ENCODE data around the gene SMAD6. TPM values are rescaled to one million over a fixed set of nuclear protein-coding genes. Genes with fewer than 3 reads are reported as not detected.

Gene SMAD6
- polyA plus RNA-seq, 1 donor, result 3.7 TPM

GRCh38 chr15:66789029-66790025 lies 87.3 kb downstream of the SMAD6 start:
- DNase-seq (ENCODE audit: low read depth), result no peak

- DNase-seq (ENCODE audit: low read depth), result no peak
Measured at GRCh38 chr15:66795851-66796250, 93.8 kb downstream of the SMAD6 start.

DNA sequence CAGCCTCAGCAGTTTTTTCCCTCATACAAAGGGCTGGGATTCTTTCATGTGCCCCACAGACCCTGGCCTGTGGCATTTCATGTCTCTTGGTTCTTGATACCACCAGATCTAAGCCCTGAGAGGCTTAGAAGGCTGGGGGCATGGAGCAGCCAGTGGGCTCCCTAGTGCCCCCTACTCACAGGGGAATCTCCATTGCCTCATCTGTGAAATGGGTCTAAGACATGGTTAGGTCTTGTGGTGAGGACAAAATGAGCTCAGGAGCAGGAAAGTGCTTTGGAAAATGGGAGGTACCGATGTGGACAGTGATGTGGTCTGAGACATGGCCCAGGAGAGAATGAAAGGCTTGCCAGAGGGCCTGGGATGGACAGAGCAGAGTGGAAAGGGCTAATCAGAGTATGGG lies 94.3 kb downstream of the SMAD6 start:
- no peak for DNase-seq (ENCODE audit: low read depth)

DNA sequence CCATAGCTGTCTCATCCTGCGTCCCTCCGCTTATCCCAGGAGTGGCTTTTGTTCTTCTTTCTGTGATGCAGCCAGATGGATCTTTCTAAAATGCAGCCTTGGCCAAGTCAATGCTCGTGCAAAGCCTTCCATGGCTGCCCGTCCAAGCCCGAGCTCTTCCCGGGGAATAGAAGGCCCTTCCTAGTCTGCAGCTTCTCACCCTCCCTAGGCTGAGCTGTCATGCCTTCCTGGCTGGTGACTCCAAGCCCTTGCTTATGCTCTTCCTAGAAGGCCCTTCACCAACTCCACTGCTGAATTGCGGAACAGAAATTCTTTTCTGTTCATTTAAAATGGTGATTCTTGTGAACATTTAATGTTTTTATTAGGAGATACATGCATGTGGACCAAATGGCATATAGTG lies 95.9 kb downstream of the SMAD6 start:
- DNase-seq (ENCODE audit: low read depth), result no peak

- DNase-seq (ENCODE audit: low read depth), result no peak
Measured at GRCh38 chr15:66798426-66799061, 96.5 kb downstream of the SMAD6 start.

GRCh38 chr15:66799242-66799641 lies 97.2 kb downstream of the SMAD6 start:
- DNase-seq (ENCODE audit: low read depth), result no peak

DNA sequence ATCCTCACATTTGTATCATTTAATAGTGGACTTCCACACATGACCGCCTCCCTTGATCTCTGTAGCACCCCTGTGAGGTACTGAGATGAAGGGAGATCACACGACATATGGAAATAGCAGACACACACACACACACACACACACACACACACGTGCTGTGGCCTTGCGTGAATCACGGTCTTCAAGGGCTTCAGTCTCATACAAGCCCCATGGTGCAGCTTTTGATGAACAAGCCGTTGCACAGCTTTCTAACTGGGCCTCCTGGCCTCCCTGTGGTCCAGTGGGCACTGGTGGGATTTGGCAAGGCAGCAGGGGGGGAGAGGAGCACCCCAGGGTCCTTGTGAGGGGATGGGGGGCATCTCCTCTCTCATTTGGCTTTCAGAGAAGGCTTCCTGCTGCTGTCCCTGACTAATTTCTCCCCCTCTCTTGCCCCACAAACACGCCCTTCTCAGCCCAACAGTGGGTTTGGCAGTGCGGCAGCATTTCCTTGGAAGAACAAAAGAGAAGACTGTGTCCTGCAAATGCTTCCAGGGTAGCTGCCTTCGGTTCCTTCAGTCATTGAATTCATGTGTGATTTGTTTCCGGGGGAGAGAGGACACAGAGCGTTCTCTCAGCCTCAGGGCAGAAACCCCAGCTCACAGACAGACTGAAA lies 98.7 kb downstream of the SMAD6 start:
- DNase-seq (ENCODE audit: low read depth), result no peak

DNA sequence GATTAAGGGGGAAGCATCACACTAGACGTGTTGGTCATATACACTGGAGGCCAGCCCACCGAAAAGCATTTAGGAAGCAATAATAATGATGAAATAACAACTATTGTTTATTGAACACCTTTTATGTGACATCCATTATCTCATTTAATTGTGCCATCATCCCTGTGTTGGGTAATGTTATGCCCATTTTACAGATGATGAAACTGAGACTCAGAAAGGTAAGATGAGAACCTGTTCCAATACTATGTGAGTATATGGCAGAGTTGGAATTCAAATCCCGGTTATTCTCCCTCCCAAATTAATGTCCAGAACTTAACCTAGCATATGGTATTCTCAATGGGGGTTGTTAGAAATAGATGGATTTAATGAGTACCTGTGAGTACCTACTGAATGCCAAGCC lies 99.2 kb downstream of the SMAD6 start:
- no peak for DNase-seq (ENCODE audit: low read depth)

GRCh38 chr15:66802025-66803001 lies 100.3 kb downstream of the SMAD6 start:
- no peak for DNase-seq (ENCODE audit: low read depth)

- peak; percentile 35 for DNase-seq (ENCODE audit: low read depth)
Measured at GRCh38 chr15:66803182-66803729, 101.2 kb downstream of the SMAD6 start.

DNA sequence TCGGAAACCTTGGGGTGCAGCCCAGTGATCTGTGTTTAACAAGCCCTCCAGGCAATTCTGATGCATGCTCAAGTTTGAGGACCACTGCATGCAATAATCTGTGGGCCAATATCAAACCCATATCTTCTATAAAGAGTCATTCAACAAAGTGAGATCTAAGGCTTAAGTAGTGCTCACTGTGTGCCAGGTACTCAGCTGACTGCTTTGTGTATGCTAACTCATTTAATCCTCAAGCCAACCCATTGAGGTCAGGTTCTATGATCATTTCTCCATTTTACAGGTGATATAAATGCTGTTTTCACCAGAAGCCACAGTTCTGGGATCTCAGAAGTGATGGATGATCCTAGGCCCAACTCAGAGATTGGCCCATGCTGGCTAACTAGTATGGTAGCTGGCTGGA lies 101.7 kb downstream of the SMAD6 start:
- no peak for DNase-seq (ENCODE audit: low read depth)

DNA sequence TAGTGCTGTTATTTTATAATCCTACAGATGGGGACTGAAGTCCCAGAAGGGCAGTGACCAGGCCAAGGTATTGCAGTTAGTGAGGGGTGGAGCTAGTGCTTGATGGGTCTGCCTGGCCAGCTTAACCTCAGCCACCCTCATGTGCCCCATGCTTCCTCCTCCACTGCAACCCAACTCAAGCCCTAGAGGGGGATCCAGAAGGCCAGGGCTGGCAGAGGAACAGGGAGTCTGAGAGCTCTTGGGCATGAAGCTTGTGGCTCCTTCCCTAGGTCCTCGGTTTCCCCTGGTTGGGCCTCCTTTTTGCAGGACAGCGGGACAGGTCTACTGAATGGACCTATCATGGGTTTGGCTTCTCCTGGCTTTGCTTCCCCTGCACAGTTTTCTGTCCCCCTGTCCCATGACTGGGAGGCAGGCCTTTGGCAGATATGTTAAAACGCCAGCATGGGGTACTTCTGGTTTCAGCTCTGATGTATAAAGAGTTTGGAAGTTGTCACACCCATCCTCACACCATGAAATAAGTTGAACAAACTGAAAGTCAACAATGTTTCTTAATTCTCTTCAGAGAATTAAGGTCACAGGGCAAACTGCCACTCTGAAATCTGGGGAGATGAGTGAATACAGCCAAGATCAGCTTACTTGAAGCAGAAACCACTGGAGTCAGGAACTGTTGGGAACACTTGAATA lies 103.3 kb downstream of the SMAD6 start:
- no peak for DNase-seq (ENCODE audit: low read depth)

- DNase-seq (ENCODE audit: low read depth), result no peak
Measured at GRCh38 chr15:66808181-66808824, 106.3 kb downstream of the SMAD6 start.

GRCh38 chr15:66809664-66810063 lies 107.6 kb downstream of the SMAD6 start:
- no peak for DNase-seq (ENCODE audit: low read depth)

DNA sequence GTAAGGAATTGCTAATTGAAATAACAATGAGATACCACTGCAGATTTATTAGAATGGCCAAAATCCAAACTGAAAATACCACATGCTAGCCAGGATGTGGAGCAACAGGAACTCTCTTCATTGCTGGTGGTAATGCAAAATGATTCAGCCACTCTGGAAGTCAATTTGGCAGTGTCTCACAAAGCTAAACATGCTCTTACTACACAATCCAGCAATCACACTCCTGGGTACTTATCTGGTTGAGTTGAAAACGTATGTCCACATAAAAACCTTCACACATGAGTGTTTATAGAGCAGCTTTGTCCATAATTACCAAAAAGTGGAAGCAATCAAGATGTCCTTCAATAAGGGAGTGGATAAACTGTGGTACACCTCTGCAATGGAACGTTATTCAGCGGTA lies 113.3 kb downstream of the SMAD6 start:
- no peak for DNase-seq (ENCODE audit: low read depth)

DNA sequence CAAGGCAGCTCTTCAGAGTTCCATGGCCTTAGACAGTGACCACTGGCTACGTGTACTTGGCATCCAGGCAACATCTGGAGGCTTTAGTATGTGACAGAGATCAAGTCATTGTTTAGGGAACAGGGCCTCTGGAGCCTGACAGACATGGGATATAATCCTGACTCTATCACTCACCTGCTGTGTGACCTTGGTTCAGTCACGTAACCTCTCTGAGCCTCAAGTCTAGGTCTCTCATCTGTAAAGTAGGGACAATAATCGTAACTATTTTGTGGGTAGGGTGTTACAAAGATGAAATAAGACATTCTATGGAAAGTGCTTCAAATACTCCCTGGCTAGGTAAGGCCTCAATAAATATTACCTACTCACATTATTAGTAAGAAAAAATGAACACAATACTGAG lies 114.2 kb downstream of the SMAD6 start:
- no peak for DNase-seq (ENCODE audit: low read depth)

DNA sequence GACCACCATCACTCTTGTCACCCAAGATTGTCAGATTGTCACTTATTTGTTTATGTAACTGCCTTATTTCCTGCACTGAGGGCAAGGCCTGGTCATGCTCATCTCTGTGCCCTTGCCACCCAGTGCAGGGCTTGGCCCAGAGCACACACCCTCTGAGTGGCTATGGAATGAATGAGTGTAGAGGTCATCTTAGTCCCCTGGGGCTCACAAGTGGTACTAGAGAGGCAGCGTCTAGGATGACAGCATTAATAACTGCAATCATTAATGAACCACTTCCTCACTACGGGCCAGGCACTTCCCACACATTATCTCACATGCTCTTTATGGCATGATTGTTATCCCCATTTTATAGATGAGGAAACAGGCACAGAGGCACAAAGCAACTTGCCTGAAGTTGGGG lies 117.0 kb downstream of the SMAD6 start:
- no peak for DNase-seq (ENCODE audit: low read depth)

GRCh38 chr15:66820481-66821176 lies 118.6 kb downstream of the SMAD6 start:
- DNase-seq (ENCODE audit: low read depth), result no peak

GRCh38 chr15:66821307-66821706 lies 119.3 kb downstream of the SMAD6 start:
- DNase-seq (ENCODE audit: low read depth), result no peak
